Activated naive CD4-positive, alpha-beta T cell treated with anti-CD3 and anti-CD28 coated beads, Interleukin-2, amount 10 ng/mL, durations not matched to agents 7 days and 5 days (primary cell): ENCODE measurements around the gene CNP.
A peak's percentile ranks its signal among the peaks of the same experiment; 100 is the strongest.

Experiments
- CTCF ChIA-PET: fragments of 350-600 bp; sonication (Branson Sonifier 250); formaldehyde crosslinking; loops from one replicate; lab custom pipeline; 2021; ENCODE audit warnings: antibody characterized with exemption; lab: Charles Lee
- DNase-seq: peaks from one replicate; pipeline ENCODE4 v3.0.0-alpha.2; 2020
- H3K27ac Mint-ChIP-seq: one replicate; pipeline ENCODE4 v1.8.0; 2021; ENCODE audit warnings: mild to moderate bottlenecking, moderate library complexity, mixed read lengths
- H3K27me3 Mint-ChIP-seq: one replicate; pipeline ENCODE4 v1.8.0; 2021; ENCODE audit warnings: mild to moderate bottlenecking, mixed read lengths
- H3K36me3 Mint-ChIP-seq: one replicate; pipeline ENCODE4 v1.8.0; 2021; ENCODE audit warnings: mixed read lengths
- H3K4me1 Mint-ChIP-seq: one replicate; pipeline ENCODE4 v1.8.0; 2021; ENCODE audit warnings: mixed read lengths
- H3K4me3 Mint-ChIP-seq: one replicate; pipeline ENCODE4 v1.8.0; 2021; ENCODE audit warnings: mild to moderate bottlenecking, moderate library complexity, mixed read lengths
- H3K9me3 Mint-ChIP-seq: one replicate; pipeline ENCODE4 v1.8.0; 2021; ENCODE audit warnings: mixed read lengths

Gene CNP

GRCh38 chr17:41957031-41957868 is 9.3 kb upstream of the CNP start:
- Mint-ChIP-seq H3K9me3 (no peaks in the 10 kb centered on the region), H3K27ac (no peak overlapping the region), H3K36me3 (no peaks in the 10 kb centered on the region), H3K4me3 (no peak overlapping the region), H3K27me3 (peaks cover 18% of the 10 kb centered on the region), H3K4me1 (no peaks in the 10 kb centered on the region)
- CTCF ChIA-PET = interaction anchor here (0.7 to 0.8 kb wide), 2 partner anchors 29 to 449 kb away, joined by 3 to 4 read pairs; no protein-coding TSS in a partner anchor
- no peak for DNase-seq

GRCh38 chr17:41957869-41958439 is 8.6 kb upstream of the CNP start:
- Mint-ChIP-seq H3K4me3 (no peak overlapping the region), H3K27ac (peak overlapping the region; percentile 69), H3K4me1 (no peaks in the 10 kb centered on the region), H3K27me3 (peaks cover 24% of the 10 kb centered on the region), H3K36me3 (no peaks in the 10 kb centered on the region), H3K9me3 (no peaks in the 10 kb centered on the region)
- no peak for DNase-seq
- CTCF ChIA-PET = interaction anchor here (0.7 to 0.8 kb wide), 2 partner anchors 30 to 448 kb away, joined by 3 to 4 read pairs; no protein-coding TSS in a partner anchor

- CTCF ChIA-PET = interaction anchor here (1.2 to 1.5 kb wide), 2 partner anchors 30 to 41 kb away, joined by 3 to 5 read pairs; no protein-coding TSS in a partner anchor
- H3K4me1 Mint-ChIP-seq = no peaks in the 10 kb centered on the region
- peaks cover 31% of the 10 kb centered on the region for H3K27me3 Mint-ChIP-seq
Measured at GRCh38 chr17:41959030-41959335, 7.6 kb upstream of the CNP start.

GRCh38 chr17:41959336-41960095 is 7.1 kb upstream of the CNP start:
- Mint-ChIP-seq H3K36me3 (no peaks in the 10 kb centered on the region), H3K4me1 (no peaks in the 10 kb centered on the region), H3K4me3 (no peak overlapping the region), H3K27ac (no peak overlapping the region), H3K9me3 (no peaks in the 10 kb centered on the region), H3K27me3 (peaks cover 35% of the 10 kb centered on the region)
- DNase-seq = peak; percentile 35
- CTCF ChIA-PET = interaction anchor here (0.8 to 1.6 kb wide), 6 partner anchors 31 to 160 kb away, joined by 3 to 5 read pairs (median 3); no protein-coding TSS in a partner anchor

More at GRCh38 chr17:41959030-41959335, 7.6 kb upstream of the CNP start:
- DNase-seq = no peak
- Mint-ChIP-seq H3K27ac (no peak overlapping the region), H3K36me3 (no peaks in the 10 kb centered on the region), H3K9me3 (no peaks in the 10 kb centered on the region), H3K4me3 (no peak overlapping the region)

GRCh38 chr17:41962111-41962510 is 4.5 kb upstream of the CNP start:
- H3K4me3 Mint-ChIP-seq = no peak overlapping the region

GRCh38 chr17:41962768-41963434 is 3.7 kb upstream of the CNP start:
- CTCF ChIA-PET = interaction anchor here (0.6 to 3.6 kb wide), 27 partner anchors 9 to 219 kb away, joined by 3 to 34 read pairs (median 4); partner anchors contain the start of genes DHX58, DNAJC7, KCNH4 and ODAD4
- no peaks in the 10 kb centered on the region for H3K9me3 Mint-ChIP-seq
- peaks cover 35% of the 10 kb centered on the region for H3K27me3 Mint-ChIP-seq
- H3K27ac Mint-ChIP-seq = no peak overlapping the region
- H3K4me1 Mint-ChIP-seq = peaks cover 22% of the 10 kb centered on the region
- peaks cover 3% of the 10 kb centered on the region for H3K36me3 Mint-ChIP-seq
- H3K4me3 Mint-ChIP-seq = no peak overlapping the region
- DNase-seq = peak; percentile 84

More at GRCh38 chr17:41962111-41962510, 4.5 kb upstream of the CNP start:
- Mint-ChIP-seq H3K27me3 (peaks cover 41% of the 10 kb centered on the region), H3K27ac (no peak overlapping the region), H3K9me3 (no peaks in the 10 kb centered on the region), H3K36me3 (no peaks in the 10 kb centered on the region), H3K4me1 (peaks cover 14% of the 10 kb centered on the region)
- DNase-seq = no peak
- CTCF ChIA-PET = interaction anchor here (0.6 to 3.6 kb wide), 18 partner anchors 8 to 219 kb away, joined by 3 to 34 read pairs (median 4); partner anchors contain the start of genes KCNH4 and ODAD4

- DNase-seq = peak; percentile 77
- CTCF ChIA-PET = interaction anchor here (0.9 to 2.6 kb wide), 7 partner anchors 35 to 216 kb away, joined by 3 to 12 read pairs (median 4); partner anchors contain the start of genes ACLY, NKIRAS2 and ODAD4
- H3K4me3 Mint-ChIP-seq = peak overlapping the region; percentile 82
- peaks cover 33% of the 10 kb centered on the region for H3K27me3 Mint-ChIP-seq
- H3K36me3 Mint-ChIP-seq = peaks cover 10% of the 10 kb centered on the region
- peak overlapping the region; percentile 89 for H3K27ac Mint-ChIP-seq
- H3K4me1 Mint-ChIP-seq = peaks cover 43% of the 10 kb centered on the region
- no peaks in the 10 kb centered on the region for H3K9me3 Mint-ChIP-seq
Measured at GRCh38 chr17:41965694-41966462, 717 bp upstream of the CNP start.

GRCh38 chr17:41967141-41967920 is 736 bp downstream of the CNP start:
- peak; percentile 65 for DNase-seq

GRCh38 chr17:41967921-41968578 is 1.5 kb downstream of the CNP start:
- H3K36me3 Mint-ChIP-seq = peaks cover 21% of the 10 kb centered on the region
- peak overlapping the region; percentile 82 for H3K4me3 Mint-ChIP-seq
- CTCF ChIA-PET = interaction anchor here (1.5 to 2.0 kb wide), 2 partner anchors 52 to 216 kb away, joined by 4 to 5 read pairs; partner anchors contain the start of gene NKIRAS2
- peak overlapping the region; percentile 86 for H3K27ac Mint-ChIP-seq
- peaks cover 16% of the 10 kb centered on the region for H3K27me3 Mint-ChIP-seq
- no peaks in the 10 kb centered on the region for H3K9me3 Mint-ChIP-seq
- DNase-seq = no peak
- peaks cover 48% of the 10 kb centered on the region for H3K4me1 Mint-ChIP-seq

More at GRCh38 chr17:41967141-41967920, 736 bp downstream of the CNP start:
- CTCF ChIA-PET = interaction anchor here (1.2 to 2.0 kb wide), 4 partner anchors 10 to 217 kb away, joined by 3 to 5 read pairs (median 4); partner anchors contain the start of genes NKIRAS2 and ODAD4
- no peaks in the 10 kb centered on the region for H3K9me3 Mint-ChIP-seq
- H3K36me3 Mint-ChIP-seq = peaks cover 16% of the 10 kb centered on the region
- peaks cover 22% of the 10 kb centered on the region for H3K27me3 Mint-ChIP-seq
- H3K4me1 Mint-ChIP-seq = peaks cover 48% of the 10 kb centered on the region
- peak overlapping the region; percentile 86 for H3K27ac Mint-ChIP-seq
- peak overlapping the region; percentile 82 for H3K4me3 Mint-ChIP-seq

- CTCF ChIA-PET = interaction anchor here (1.5 kb wide), 1 partner anchor 216 kb away, joined by 4 read pairs; no protein-coding TSS in a partner anchor
- Mint-ChIP-seq H3K36me3 (peaks cover 27% of the 10 kb centered on the region), H3K4me3 (peak overlapping the region; percentile 53), H3K9me3 (no peaks in the 10 kb centered on the region), H3K27me3 (peaks cover 11% of the 10 kb centered on the region), H3K27ac (peak overlapping the region; percentile 62), H3K4me1 (peaks cover 48% of the 10 kb centered on the region)
- DNase-seq = no peak
Measured at GRCh38 chr17:41968676-41969075, 2.1 kb downstream of the CNP start.

GRCh38 chr17:41970901-41971331 is 4.3 kb downstream of the CNP start:
- H3K36me3 Mint-ChIP-seq = peaks cover 41% of the 10 kb centered on the region
- no peak for DNase-seq
- CTCF ChIA-PET = no interaction called here
- no peaks in the 10 kb centered on the region for H3K27me3 Mint-ChIP-seq
- no peak overlapping the region for H3K4me3 Mint-ChIP-seq
- peak overlapping the region; percentile 50 for H3K27ac Mint-ChIP-seq
- H3K4me1 Mint-ChIP-seq = peaks cover 37% of the 10 kb centered on the region
- no peaks in the 10 kb centered on the region for H3K9me3 Mint-ChIP-seq
